CD4-positive, CD25-positive, alpha-beta regulatory T cell (primary cell): ENCODE measurements around the gene GRAP2. TPM values are rescaled to one million over a fixed set of nuclear protein-coding genes. Genes with fewer than 3 reads are reported as not detected.
"Not testable (repeated sequence)": the region's sequence is repeated elsewhere in the genome, so short reads cannot be mapped to it uniquely, and the experiment has no call there.

Experiments
- ATAC-seq, 2 donors: fragments of 150-1000 bp; cut with Tn5 transposase; one replicate each; pipeline ENCODE4 v1.10.0; 2021; ENCODE audit warnings: low read depth in 2 of 2, moderate number of reproducible peaks in 2 of 2, moderate library complexity in 1 of 2
- DNase-seq, 3 donors: peaks; one replicate each; pipeline versions ENCODE4 v3.0.0 to v3.0.0-alpha.2; 2012 to 2022; ENCODE audit warnings: mixed read lengths in 1 of 3
- H3K27ac ChIP-seq: one replicate; pipeline ENCODE4 v1.7.0; 2013; ENCODE audit warnings: mild to moderate bottlenecking, low read length; ENCODE audit not compliant: insufficient read depth, poor library complexity, severe bottlenecking
- H3K27me3 ChIP-seq: one replicate; pipeline ENCODE4 v1.7.0; 2013; ENCODE audit warnings: low read length; ENCODE audit not compliant: control insufficient read depth, insufficient read depth
- H3K36me3 ChIP-seq: one replicate; pipeline ENCODE4 v1.7.0; 2013; ENCODE audit warnings: mild to moderate bottlenecking, low read length, moderate library complexity; ENCODE audit not compliant: control insufficient read depth, insufficient read depth
- H3K4me1 ChIP-seq: 2 replicates; pipeline ENCODE4 v1.7.0; 2013; ENCODE audit warnings: mild to moderate bottlenecking, low read length; ENCODE audit not compliant: insufficient read depth, control insufficient read depth, poor library complexity, severe bottlenecking
- H3K4me3 ChIP-seq: one replicate; pipeline ENCODE4 v1.7.0; 2013; ENCODE audit warnings: low read depth, mild to moderate bottlenecking, low read length, moderate library complexity
- H3K9me3 ChIP-seq, 2 experiments: 1 replicate in 1 of 2; 2 replicates in 1 of 2; pipeline ENCODE4 v1.7.0; 2013; ENCODE audit warnings: low read length in 2 of 2, mild to moderate bottlenecking in 1 of 2, moderate library complexity in 1 of 2; ENCODE audit not compliant: control insufficient read depth in 2 of 2
- H3K27ac Mint-ChIP-seq, 3 donors: one replicate each; pipeline ENCODE4 v1.8.0; 2020 to 2022; ENCODE audit warnings: mild to moderate bottlenecking in 3 of 3, mixed read lengths in 3 of 3, moderate library complexity in 2 of 3
- H3K27me3 Mint-ChIP-seq: one replicate; pipeline ENCODE4 v1.8.0; 2022; ENCODE audit warnings: mild to moderate bottlenecking, mixed read lengths
- H3K36me3 Mint-ChIP-seq: one replicate; pipeline ENCODE4 v1.8.0; 2020; ENCODE audit warnings: mixed read lengths
- H3K4me1 Mint-ChIP-seq, 4 donors: one replicate each; pipeline ENCODE4 v1.8.0; 2020 to 2022; ENCODE audit warnings: mixed read lengths in 4 of 4, mild to moderate bottlenecking in 1 of 4
- H3K4me3 Mint-ChIP-seq, 4 donors: one replicate each; pipeline ENCODE4 v1.8.0; 2020 to 2022; ENCODE audit warnings: mild to moderate bottlenecking in 4 of 4, mixed read lengths in 4 of 4, moderate library complexity in 3 of 4
- H3K9me3 Mint-ChIP-seq, 7 donors: one replicate each; pipeline ENCODE4 v1.8.0; 2020 to 2022; ENCODE audit warnings: mixed read lengths in 7 of 7, mild to moderate bottlenecking in 3 of 7, moderate library complexity in 2 of 7
- polyA plus RNA-seq, 4 donors: library from polyadenylated mRNA; unstranded; fragments of 300-500 nt; fragmentation: Illumina TruSeq; gene quantifications; one replicate each; pipeline ENCODE4 v1.2.3, GENCODE V29; 2021
- total RNA-seq: library from RNA; stranded (reverse); gene quantifications from one replicate; pipeline ENCODE4 v1.2.3, GENCODE V29; 2022

Gene GRAP2
- total and polyA plus RNA-seq, 5 donors from 2014 or later, result 48.9 to 160 (median 55.3) TPM

- H3K27ac ChIP-seq, result no peak overlapping the region
- no peaks in the 10 kb centered on the region for H3K9me3 ChIP-seq
- ATAC-seq, result no peak
These were observed 29.7 kb upstream of the GRAP2 start for GRCh38 chr22:39871008-39871798.

GRCh38 chr22:39872548-39872947 is 28.3 kb upstream of the GRAP2 start:
- Mint-ChIP-seq H3K9me3 (peaks cover 0 to 7% (median 0%) of the 10 kb centered on the region in 7 donors), H3K27me3 (no peaks in the 10 kb centered on the region), H3K4me1 (peaks cover 0 to 2% (median 0%) of the 10 kb centered on the region in 4 donors), H3K4me3 (no peak overlapping the region), H3K27ac (peak overlapping the region in 1 of 3 donors; percentile 60), H3K36me3 (peaks cover 4% of the 10 kb centered on the region)
- Histone ChIP-seq H3K27ac (no peak overlapping the region), H3K4me3 (no peak overlapping the region), H3K27me3 (no peaks in the 10 kb centered on the region), H3K4me1 (no peaks in the 10 kb centered on the region), H3K9me3 (no peaks in the 10 kb centered on the region), H3K36me3 (no peaks in the 10 kb centered on the region)
- DNase-seq (no peak), ATAC-seq (no peak)

More at GRCh38 chr22:39871008-39871798, 29.7 kb upstream of the GRAP2 start:
- peak overlapping the region in 1 of 3 donors; percentile 87 for H3K27ac Mint-ChIP-seq
- H3K9me3 Mint-ChIP-seq, result peaks cover 0 to 7% (median 0%) of the 10 kb centered on the region in 7 donors
- Histone ChIP-seq H3K36me3 (no peaks in the 10 kb centered on the region), H3K4me3 (no peak overlapping the region), H3K27me3 (no peaks in the 10 kb centered on the region), H3K4me1 (no peaks in the 10 kb centered on the region)
- peaks cover 0 to 2% (median 0%) of the 10 kb centered on the region in 4 donors for H3K4me1 Mint-ChIP-seq
- peaks cover 8% of the 10 kb centered on the region for H3K36me3 Mint-ChIP-seq
- DNase-seq, result no peak
- no peak overlapping the region for H3K4me3 Mint-ChIP-seq
- no peaks in the 10 kb centered on the region for H3K27me3 Mint-ChIP-seq

GRCh38 chr22:39873965-39874364 is 26.9 kb upstream of the GRAP2 start:
- Mint-ChIP-seq H3K9me3 (peaks cover 0 to 3% (median 0%) of the 10 kb centered on the region in 7 donors), H3K4me1 (peaks cover 0 to 2% (median 0%) of the 10 kb centered on the region in 4 donors), H3K36me3 (peaks cover 2% of the 10 kb centered on the region), H3K27ac (no peak overlapping the region), H3K27me3 (no peaks in the 10 kb centered on the region), H3K4me3 (no peak overlapping the region)
- no peaks in the 10 kb centered on the region for H3K27me3 ChIP-seq
- H3K9me3 ChIP-seq, result no peaks in the 10 kb centered on the region
- no peaks in the 10 kb centered on the region for H3K4me1 ChIP-seq
- H3K4me3 ChIP-seq, result no peak overlapping the region
- DNase-seq (no peak), ATAC-seq (no peak)
- H3K27ac ChIP-seq, result no peak overlapping the region
- H3K36me3 ChIP-seq, result no peaks in the 10 kb centered on the region

- not testable (repeated sequence) for H3K9me3 ChIP-seq, H3K27ac ChIP-seq, ATAC-seq, H3K4me3 Mint-ChIP-seq, H3K27me3 ChIP-seq, DNase-seq, H3K36me3 ChIP-seq, H3K27ac Mint-ChIP-seq, H3K4me1 ChIP-seq, H3K9me3 Mint-ChIP-seq, H3K36me3 Mint-ChIP-seq, H3K4me1 Mint-ChIP-seq, H3K27me3 Mint-ChIP-seq, H3K4me3 ChIP-seq
These were observed 25.6 kb upstream of the GRAP2 start for GRCh38 chr22:39875176-39875885.

GRCh38 chr22:39877079-39877845 is 23.6 kb upstream of the GRAP2 start:
- Mint-ChIP-seq H3K36me3 (no peaks in the 10 kb centered on the region), H3K4me3 (no peak overlapping the region), H3K27ac (peak overlapping the region in 1 of 3 donors; percentile 21), H3K27me3 (peaks cover 5% of the 10 kb centered on the region), H3K9me3 (no peaks in the 10 kb centered on the region), H3K4me1 (peaks cover 0 to 2% (median 0%) of the 10 kb centered on the region in 4 donors)
- no peaks in the 10 kb centered on the region for H3K27me3 ChIP-seq
- no peaks in the 10 kb centered on the region for H3K4me1 ChIP-seq
- ATAC-seq (no peak), DNase-seq (no peak)
- H3K9me3 ChIP-seq, result no peaks in the 10 kb centered on the region
- no peak overlapping the region for H3K4me3 ChIP-seq
- no peak overlapping the region for H3K27ac ChIP-seq
- H3K36me3 ChIP-seq, result no peaks in the 10 kb centered on the region

GRCh38 chr22:39880722-39881121 is 20.2 kb upstream of the GRAP2 start:
- no peaks in the 10 kb centered on the region for H3K9me3 Mint-ChIP-seq
- no peaks in the 10 kb centered on the region for H3K9me3 ChIP-seq
- no peak for ATAC-seq

GRCh38 chr22:39883057-39883456 is 17.8 kb upstream of the GRAP2 start:
- Mint-ChIP-seq H3K9me3 (no peaks in the 10 kb centered on the region), H3K27me3 (peaks cover 5% of the 10 kb centered on the region)
- no peak for DNase-seq

More at GRCh38 chr22:39880722-39881121, 20.2 kb upstream of the GRAP2 start:
- Histone ChIP-seq H3K27ac (no peak overlapping the region), H3K36me3 (no peaks in the 10 kb centered on the region), H3K4me3 (no peak overlapping the region), H3K27me3 (no peaks in the 10 kb centered on the region), H3K4me1 (no peaks in the 10 kb centered on the region)
- H3K4me1 Mint-ChIP-seq, result no peaks in the 10 kb centered on the region
- peaks cover 5% of the 10 kb centered on the region for H3K27me3 Mint-ChIP-seq
- H3K36me3 Mint-ChIP-seq, result no peaks in the 10 kb centered on the region
- no peak for DNase-seq
- H3K4me3 Mint-ChIP-seq, result no peak overlapping the region
- H3K27ac Mint-ChIP-seq, result no peak overlapping the region

More at GRCh38 chr22:39883057-39883456, 17.8 kb upstream of the GRAP2 start:
- Mint-ChIP-seq H3K27ac (no peak overlapping the region), H3K4me1 (no peaks in the 10 kb centered on the region), H3K36me3 (no peaks in the 10 kb centered on the region), H3K4me3 (no peak overlapping the region)
- H3K9me3 ChIP-seq, result no peaks in the 10 kb centered on the region
- H3K27me3 ChIP-seq, result no peaks in the 10 kb centered on the region
- H3K27ac ChIP-seq, result no peak overlapping the region
- ATAC-seq, result no peak
- no peaks in the 10 kb centered on the region for H3K36me3 ChIP-seq
- H3K4me3 ChIP-seq, result no peak overlapping the region
- no peaks in the 10 kb centered on the region for H3K4me1 ChIP-seq
